IMR-90 (cell line): ENCODE data around the gene GYS1. TPM values are rescaled to one million over a fixed set of nuclear protein-coding genes. Genes with fewer than 3 reads are reported as not detected.

Source experiments
- ATAC-seq: fragments of 200-7000 bp; cut with Tn5 transposase; 2 replicates; pipeline ENCODE4 v1.9.1; 2020; ENCODE audit warnings: low read depth, mild to moderate bottlenecking, moderate library complexity
- BruUV-seq: library from RNA; stranded (reverse); fragments of 400-500 nt; replicated peaks from 2 replicates; lab custom pipeline; 2021; lab: Mats Ljungman, UMichigan
- CTCF ChIA-PET: fragments of 300-600 bp; formaldehyde crosslinking; extraction: SDS; loops from one replicate; lab custom pipeline; 2021; ENCODE audit warnings: antibody characterized with exemption; lab: Yijun Ruan, JAX
- POLR2A ChIA-PET: fragments of 300-600 bp; sonication (Branson Sonifier 250); formaldehyde crosslinking; loops from one replicate; lab custom pipeline; 2022; ENCODE audit warnings: antibody characterized with exemption; ENCODE audit not compliant: unreplicated experiment; lab: Charles Lee
- DNase-seq: peaks from one replicate; pipeline ENCODE4 v3.0.0; 2013
- H2AFZ ChIP-seq: replicated peaks from 2 replicates; pipeline ENCODE3; 2013; ENCODE audit warnings: low read length, mild to moderate bottlenecking; ENCODE audit not compliant: poor library complexity
- H2AK5ac ChIP-seq: 2 replicates; pipeline ENCODE4 v1.6.1; 2013; ENCODE audit warnings: low read depth, low read length, inconsistent platforms
- H2AK9ac ChIP-seq: replicated peaks from 2 replicates; pipeline ENCODE3; 2013; ENCODE audit warnings: mild to moderate bottlenecking, low read depth, low read length, moderate library complexity; ENCODE audit not compliant: poor library complexity
- H2BK120ac ChIP-seq: 2 replicates; pipeline ENCODE4 v1.6.1; 2013; ENCODE audit warnings: low read depth, low read length, inconsistent platforms
- H2BK15ac ChIP-seq: 3 replicates; pipeline ENCODE4 v1.6.1; 2013; ENCODE audit warnings: low read depth, low read length, inconsistent platforms
- H2BK20ac ChIP-seq: 2 replicates; pipeline ENCODE4 v1.6.1; 2013; ENCODE audit warnings: low read depth, mild to moderate bottlenecking, inconsistent platforms, low read length, moderate library complexity
- H2BK5ac ChIP-seq: 2 replicates; pipeline ENCODE4 v1.6.1; 2013; ENCODE audit warnings: mild to moderate bottlenecking, low read depth, low read length, inconsistent platforms; ENCODE audit not compliant: poor library complexity, severe bottlenecking
- H3K14ac ChIP-seq: replicated peaks from 2 replicates; pipeline ENCODE4 v1.6.1; 2013; ENCODE audit warnings: low read depth, low read length, inconsistent platforms
- H3K18ac ChIP-seq: 2 replicates; pipeline ENCODE4 v1.6.1; 2013; ENCODE audit warnings: low read depth, low read length, control low read depth
- H3K23ac ChIP-seq: 2 replicates; pipeline ENCODE4 v1.6.1; 2013; ENCODE audit warnings: low read depth, low read length, inconsistent platforms
- H3K27ac ChIP-seq: 2 replicates; pipeline ENCODE4 v1.5.1; 2013; ENCODE audit warnings: mild to moderate bottlenecking, control low read depth, low read length; ENCODE audit not compliant: insufficient read depth
- H3K27me3 ChIP-seq: 2 replicates; pipeline ENCODE4 v1.6.1; 2013; ENCODE audit warnings: low read length; ENCODE audit not compliant: control insufficient read depth, insufficient read depth
- H3K36me3 ChIP-seq: 2 replicates; pipeline ENCODE4 v1.6.1; 2013; ENCODE audit warnings: low read length, mixed read lengths; ENCODE audit not compliant: control insufficient read depth, insufficient read depth
- H3K4ac ChIP-seq: 2 replicates; pipeline ENCODE4 v1.6.1; 2013; ENCODE audit warnings: low read depth, low read length, inconsistent platforms
- H3K4me1 ChIP-seq: 2 replicates; pipeline ENCODE4 v1.6.1; 2013; ENCODE audit warnings: low read length, mixed read lengths; ENCODE audit not compliant: control insufficient read depth, insufficient read depth
- H3K4me2 ChIP-seq: 2 replicates; pipeline ENCODE4 v1.6.1; 2013; ENCODE audit warnings: low read depth, mild to moderate bottlenecking, control low read depth, low read length, moderate library complexity
- H3K4me3 ChIP-seq: 2 replicates; pipeline ENCODE4 v1.5.1; 2013; ENCODE audit warnings: low read depth, mild to moderate bottlenecking, control low read depth, low read length, moderate library complexity; ENCODE audit not compliant: insufficient read depth
- H3K56ac ChIP-seq: 2 replicates; pipeline ENCODE4 v1.6.1; 2013; ENCODE audit warnings: low read length, inconsistent platforms; ENCODE audit not compliant: insufficient read depth; ENCODE audit errors: extremely low read depth
- H3K79me1 ChIP-seq, 2 experiments: 2 replicates each; pipeline ENCODE4 v1.6.1; 2013; ENCODE audit warnings: low read length in 2 of 2, inconsistent platforms in 1 of 2, low read depth in 1 of 2
- H3K9ac ChIP-seq: 2 replicates; pipeline ENCODE4 v1.6.1; 2013; ENCODE audit warnings: low read depth, low read length, control low read depth
- H3K9me1 ChIP-seq: 2 replicates; pipeline ENCODE4 v1.6.1; 2013; ENCODE audit warnings: low read length, inconsistent platforms; ENCODE audit not compliant: insufficient read depth
- H3K9me3 ChIP-seq: 2 replicates; pipeline ENCODE4 v1.6.1; 2013; ENCODE audit warnings: low read length; ENCODE audit not compliant: control insufficient read depth, insufficient read depth
- H4K20me1 ChIP-seq: 2 replicates; pipeline ENCODE4 v1.6.1; 2013; ENCODE audit warnings: low read length, inconsistent platforms; ENCODE audit not compliant: insufficient read depth
- H4K5ac ChIP-seq: 2 replicates; pipeline ENCODE4 v1.6.1; 2013; ENCODE audit warnings: mild to moderate bottlenecking, low read depth, low read length, control low read depth
- H4K8ac ChIP-seq, 2 experiments: 2 replicates each; pipeline ENCODE4 v1.6.1; 2013; ENCODE audit warnings: low read depth in 2 of 2, low read length in 2 of 2, control low read depth in 1 of 2, inconsistent platforms in 1 of 2
- H4K91ac ChIP-seq: 2 replicates; pipeline ENCODE4 v1.6.1; 2013; ENCODE audit warnings: low read depth, low read length, inconsistent platforms; ENCODE audit not compliant: insufficient read depth
- BHLHE40 ChIP-seq: fragments of 150-350 bp; IDR thresholded peaks from 2 replicates; pipeline ENCODE4 v1.6.1; 2016; ENCODE audit warnings: mild to moderate bottlenecking, low read depth, low read length
- FOS ChIP-seq: fragments of 150-350 bp; IDR thresholded peaks from 2 replicates; pipeline ENCODE4 v1.6.1; 2016; ENCODE audit warnings: low read depth, low read length
- NFE2L2 ChIP-seq: fragments of 150-350 bp; IDR thresholded peaks from 2 replicates; pipeline ENCODE4 v1.6.1; 2016; ENCODE audit warnings: low read depth, mild to moderate bottlenecking, low read length
- WGBS, 2 experiments: methylation state at CpG; one replicate each; pipeline versions ENCODE4 v1.1.5 to v1.1.7; 2013; ENCODE audit warnings: missing lambda C conversion rate in 2 of 2; ENCODE audit not compliant: insufficient read length in 1 of 2; ENCODE audit errors: extremely low coverage in 2 of 2; 5-methylcytosine and 5-hydroxymethylcytosine counted together
- dilution Hi-C: fragments of 300-500 bp; cut with HindIII; formaldehyde crosslinking; loops from one replicate; pipeline ENCODE4 v1.14.3; 2018; ENCODE audit warnings: low sequenced_read_pairs; ENCODE audit not compliant: unreplicated experiment
- in situ Hi-C: fragments of 300-500 bp; cut with MboI; formaldehyde crosslinking; loops from 3 replicates; pipeline ENCODE4 v1.14.3; 2019; ENCODE audit warnings: low sequenced_read_pairs, inconsistent platforms, mixed read lengths
- intact Hi-C: fragments of 100-400 bp; cut with micrococcal nuclease; formaldehyde crosslinking; loops from 2 replicates; pipeline ENCODE4 v1.10.0; 2022
- polyA plus RNA-seq, 3 experiments: library from polyadenylated mRNA; depleted of rRNA; stranded (reverse); fragments of >200 nt; gene quantifications; 2 replicates each; pipeline ENCODE4 v1.2.3, GENCODE V29; 2012; ENCODE audit warnings: low replicate concordance in 1 of 3
- total RNA-seq: library from RNA; depleted of rRNA; stranded (reverse); fragments of >200 nt; gene quantifications from 2 replicates; pipeline ENCODE4 v1.2.3, GENCODE V29; 2012
- TF ChIP-seq, protein P1 (sequence below): fragments of 150-350 bp; IDR thresholded peaks from 2 replicates; pipeline ENCODE4 v1.6.1; 2017; ENCODE audit warnings: mild to moderate bottlenecking, antibody characterized with exemption, low read length, low read depth

Gene GYS1
- total and polyA plus RNA-seq, 2 of the 4 experiments (the other 2 are of a cell fraction): 38.7 to 72.2 TPM

GRCh38 chr19:49020931-49021895, 28.1 kb upstream of the GYS1 start:
- Histone ChIP-seq H3K18ac (no peak overlapping the region), H2BK5ac (no peak overlapping the region), H3K4me1 (peaks cover 9% of the 10 kb centered on the region; the same call in 1 of the 2 replicates), H3K27ac (no peak overlapping the region), H3K9me1 (0 out of 2 replicates have a peak, but pooled peaks cover 3% of the 10 kb centered on the region), H3K9me3 (no peaks in the 10 kb centered on the region), H3K56ac (no peak overlapping the region), H3K36me3 (peaks cover under 1% of the 10 kb centered on the region; the same call in 1 of the 2 replicates), H2AK5ac (peak overlapping the region; percentile 78), H3K4me3 (no peak overlapping the region), H3K4me2 (no peak overlapping the region), H2BK15ac (0 out of 3 replicates have a peak overlapping the region, but pooled peaks have one; percentile 43), H4K91ac (no peak overlapping the region), H4K5ac (no peak overlapping the region), H3K79me1 (no peaks in the 10 kb centered on the region; a peak in 1 of 4 replicates), H2BK20ac (0 out of 2 replicates have a peak overlapping the region, but pooled peaks have one; percentile 20), H3K14ac (no peak overlapping the region), H3K9ac (no peak overlapping the region), H2AFZ (peak overlapping the region; percentile 27), H3K4ac (peak overlapping the region; percentile 2; the same call in 1 of the 2 replicates), H2AK9ac (peak overlapping the region; percentile 37), H4K8ac (peak overlapping the region in 1 of 2 experiments; percentile 25; a peak in 1 of 4 replicates), H3K27me3 (peaks cover 2% of the 10 kb centered on the region; the same call in 1 of the 2 replicates), H3K23ac (no peak overlapping the region; the same call in 1 of the 2 replicates), H2BK120ac (no peak overlapping the region), H4K20me1 (no peaks in the 10 kb centered on the region)
- dilution Hi-C loops (no loop called here), in situ Hi-C loops (no loop called here), intact Hi-C loops (no loop called here)
- TF ChIP-seq FOS (0 out of 2 replicates have a peak, but pooled peaks have one; percentile 8), NFE2L2 (no peak), BHLHE40 (0 out of 2 replicates have a peak, but pooled peaks have one; percentile 14)
- TF ChIP-seq, protein P1, sequence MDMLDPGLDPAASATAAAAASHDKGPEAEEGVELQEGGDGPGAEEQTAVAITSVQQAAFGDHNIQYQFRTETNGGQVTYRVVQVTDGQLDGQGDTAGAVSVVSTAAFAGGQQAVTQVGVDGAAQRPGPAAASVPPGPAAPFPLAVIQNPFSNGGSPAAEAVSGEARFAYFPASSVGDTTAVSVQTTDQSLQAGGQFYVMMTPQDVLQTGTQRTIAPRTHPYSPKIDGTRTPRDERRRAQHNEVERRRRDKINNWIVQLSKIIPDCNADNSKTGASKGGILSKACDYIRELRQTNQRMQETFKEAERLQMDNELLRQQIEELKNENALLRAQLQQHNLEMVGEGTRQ: no peak
- ATAC-seq (no peak), DNase-seq (peak; percentile 25)
- CTCF ChIA-PET: no interaction called here
- POLR2A ChIA-PET: no interaction called here
- no TSS peak for BruUV-seq
- WGBS, 2 experiments: 45% methylated on average over 4 of the region's 16 CpGs; no CpG with 5 or more reads in 1 of the 2 experiments
